ENCODE results near the gene TBX10. TPM values are rescaled to one million over a fixed set of nuclear protein-coding genes. Genes with fewer than 3 reads are reported as not detected.

TBX10 gene
- total and polyA plus RNA-seq, 5 donors from 2014 or later = not detected

DNA sequence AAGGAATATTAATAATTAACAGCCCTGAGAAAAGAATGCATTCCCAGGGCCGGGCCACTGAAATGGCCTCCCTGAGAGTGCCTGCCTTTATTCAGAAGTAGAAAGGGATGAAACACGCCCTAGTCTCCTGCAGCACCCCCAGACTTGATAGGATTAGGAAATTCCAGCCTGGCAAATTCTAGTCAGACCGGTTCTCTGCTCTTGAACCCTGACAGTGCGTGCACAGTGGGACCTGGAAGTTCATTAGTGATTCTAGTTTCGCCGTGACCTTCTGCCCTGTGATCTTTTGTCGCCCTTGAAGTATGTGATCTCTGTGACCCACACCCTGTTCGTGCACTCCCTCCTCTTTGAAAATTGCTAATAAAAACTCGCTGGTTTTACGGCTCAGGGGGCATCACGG lies 58.1 kb downstream of the TBX10 start:
- H3K4me1 ChIP-seq (ENCODE audit: control insufficient read depth, insufficient read depth, low read length, poor library complexity, severe bottlenecking) = peaks cover 14% of the 10 kb centered on the region

More for the DNA sequence above, 58.1 kb downstream of the TBX10 start:
- no peaks in the 10 kb centered on the region for H3K27me3 ChIP-seq (ENCODE audit: control insufficient read depth, insufficient read depth, low read length)
- DNase-seq (no peak), ATAC-seq (ENCODE audit: low read depth in 2 of 2) (no peak)
- H3K9me3 ChIP-seq (ENCODE audit: control insufficient read depth in 2 of 2, low read length in 2 of 2) = no peaks in the 10 kb centered on the region
- H3K4me3 ChIP-seq (ENCODE audit: low read depth, low read length) = no peak overlapping the region
- H3K27me3 Mint-ChIP-seq = peaks cover 46% of the 10 kb centered on the region
- H3K27ac ChIP-seq (ENCODE audit: insufficient read depth, low read length, poor library complexity, severe bottlenecking) = no peak overlapping the region
- no peaks in the 10 kb centered on the region for H3K36me3 ChIP-seq (ENCODE audit: control insufficient read depth, insufficient read depth, low read length)
- H3K4me3 Mint-ChIP-seq = peak overlapping the region in 2 of 4 donors; percentile 46 to 48
- peaks cover 14 to 35% (median 26%) of the 10 kb centered on the region in 4 donors for H3K4me1 Mint-ChIP-seq
- peaks cover 0 to 4% (median 0%) of the 10 kb centered on the region in 7 donors for H3K9me3 Mint-ChIP-seq
- H3K27ac Mint-ChIP-seq = peak overlapping the region in 1 of 3 donors; percentile 31
- H3K36me3 Mint-ChIP-seq = peaks cover 2% of the 10 kb centered on the region

Other genes with a start within 250 kb of the TBX10 start
- gene RAD9A, start 247.8 kb downstream of the TBX10 start, total RNA-seq = 27.5 TPM
- 1 to 10 TPM; 3.5 to 6.7 (median 6.4) TPM for gene RAD9A, start 247.8 kb downstream of the TBX10 start, polyA plus RNA-seq
- 160 TPM for gene PPP1CA, start 237.9 kb downstream of the TBX10 start, total RNA-seq
- gene PPP1CA, start 237.9 kb downstream of the TBX10 start, polyA plus RNA-seq = 100 to 1,000 TPM; 547 to 762 (median 622) TPM
- 312 TPM for gene TBC1D10C, start 235.7 kb downstream of the TBX10 start, total RNA-seq
- 100 to 1,000 TPM; 328 to 504 (median 378) TPM for gene TBC1D10C, start 235.7 kb downstream of the TBX10 start, polyA plus RNA-seq
- gene CARNS1, start 224.1 kb downstream of the TBX10 start, total RNA-seq = 7.8 TPM
- gene CARNS1, start 224.1 kb downstream of the TBX10 start, polyA plus RNA-seq = 1 to 10 TPM in 2 of 4 donors, under 1 TPM in 2; 0.63 to 2.3 (median 1.1) TPM
- gene RPS6KB2, start 211.3 kb downstream of the TBX10 start, total RNA-seq = 66.0 TPM
- gene RPS6KB2, start 211.3 kb downstream of the TBX10 start, polyA plus RNA-seq = 10 to 100 TPM; 44.4 to 61.5 (median 50.3) TPM
- 291 TPM for gene PTPRCAP, start 202.1 kb downstream of the TBX10 start, total RNA-seq
- gene PTPRCAP, start 202.1 kb downstream of the TBX10 start, polyA plus RNA-seq = 1,000 to 10,000 TPM in 1 of 4 donors, 100 to 1,000 TPM in 3; 829 to 1,084 (median 978) TPM
- gene CORO1B, start 196.3 kb downstream of the TBX10 start, total RNA-seq = 70.5 TPM
- gene CORO1B, start 196.3 kb downstream of the TBX10 start, polyA plus RNA-seq = 100 to 1,000 TPM in 1 of 4 donors, 10 to 100 TPM in 3; 46.8 to 109 (median 72.8) TPM
- gene GPR152, start 187.0 kb downstream of the TBX10 start, total RNA-seq = not detected
- gene GPR152, start 187.0 kb downstream of the TBX10 start, polyA plus RNA-seq = under 1 TPM; 0.13 to 0.84 (median 0.35) TPM
- gene CABP4, start 184.4 kb downstream of the TBX10 start, total RNA-seq = 13.2 TPM
- gene CABP4, start 184.4 kb downstream of the TBX10 start, polyA plus RNA-seq = 1 to 10 TPM in 1 of 4 donors, under 1 TPM in 3; 0.57 to 1.2 (median 0.92) TPM
- 48.7 TPM for gene TMEM134, start 170.5 kb downstream of the TBX10 start, total RNA-seq
- gene TMEM134, start 170.5 kb downstream of the TBX10 start, polyA plus RNA-seq = 100 to 1,000 TPM; 148 to 228 (median 172) TPM
- gene AIP, start 156.7 kb downstream of the TBX10 start, total RNA-seq = 124 TPM
- 100 to 1,000 TPM; 200 to 234 (median 219) TPM for gene AIP, start 156.7 kb downstream of the TBX10 start, polyA plus RNA-seq
- 116 TPM for gene PITPNM1, start 134.4 kb downstream of the TBX10 start, total RNA-seq
- gene PITPNM1, start 134.4 kb downstream of the TBX10 start, polyA plus RNA-seq = 10 to 100 TPM; 15.7 to 21.3 (median 17.6) TPM
- 38.5 TPM for gene CDK2AP2, start 131.6 kb downstream of the TBX10 start, total RNA-seq
- gene CDK2AP2, start 131.6 kb downstream of the TBX10 start, polyA plus RNA-seq = 100 to 1,000 TPM; 113 to 135 (median 128) TPM
- gene CABP2, start 116.3 kb downstream of the TBX10 start, total RNA-seq = not detected
- gene CABP2, start 116.3 kb downstream of the TBX10 start, polyA plus RNA-seq = not detected
- 55.7 TPM for gene GSTP1, start 56.0 kb downstream of the TBX10 start, total RNA-seq
- gene GSTP1, start 56.0 kb downstream of the TBX10 start, polyA plus RNA-seq = 100 to 1,000 TPM; 180 to 231 (median 219) TPM
- 204 TPM for gene NDUFV1, start 32.8 kb downstream of the TBX10 start, total RNA-seq
- gene NDUFV1, start 32.8 kb downstream of the TBX10 start, polyA plus RNA-seq = 100 to 1,000 TPM; 101 to 128 (median 113) TPM
- 1.9 TPM for gene NUDT8, start 9.8 kb downstream of the TBX10 start, total RNA-seq
- gene NUDT8, start 9.8 kb downstream of the TBX10 start, polyA plus RNA-seq = 1 to 10 TPM; 1.2 to 3.7 (median 2.6) TPM
- gene ACY3, start 11.0 kb upstream of the TBX10 start, total RNA-seq = 0.57 TPM
- 1 to 10 TPM in 1 of 4 donors, under 1 TPM in 2, not detected in 1; 0.37 to 1.1 (median 0.59) TPM for gene ACY3, start 11.0 kb upstream of the TBX10 start, polyA plus RNA-seq
- not detected for gene ALDH3B2, start 34.9 kb upstream of the TBX10 start, total RNA-seq
- not detected for gene ALDH3B2, start 34.9 kb upstream of the TBX10 start, polyA plus RNA-seq